IMR-90 (cell line): ENCODE results near the gene ACTRT2.

ENCODE experiments used
- CTCF ChIP-seq: conservative IDR thresholded peaks from 2 replicates; pipeline ENCODE4 v1.5.1; 2012; ENCODE audit warnings: mild to moderate bottlenecking, low read depth, low read length, improper control_type of control experiment
- MXI1 ChIP-seq: IDR thresholded peaks from 2 replicates; pipeline ENCODE4 v1.6.1; 2012; ENCODE audit warnings: low read depth, mild to moderate bottlenecking, low read length, moderate library complexity, borderline replicate concordance
- POLR2A ChIP-seq: IDR thresholded peaks from 2 replicates; pipeline ENCODE4 v1.6.1; 2012; ENCODE audit warnings: mild to moderate bottlenecking, low read depth, low read length
- RAD21 ChIP-seq: IDR thresholded peaks from 2 replicates; pipeline ENCODE4 v1.6.1; 2012; ENCODE audit warnings: low read length, improper control_type of control experiment
- RCOR1 ChIP-seq: IDR thresholded peaks from 2 replicates; pipeline ENCODE4 v1.6.1; 2012; ENCODE audit warnings: mild to moderate bottlenecking, low read length, improper control_type of control experiment; ENCODE audit not compliant: insufficient replicate concordance
- SMC3 ChIP-seq: fragments of 150-350 bp; IDR thresholded peaks from 2 replicates; pipeline ENCODE4 v1.6.1; 2016; ENCODE audit warnings: low read depth, mild to moderate bottlenecking, antibody characterized with exemption, low read length, moderate library complexity
- TF ChIP-seq, protein P1 (sequence below): fragments of 150-350 bp; IDR thresholded peaks from 2 replicates; pipeline ENCODE4 v1.6.1; 2017; ENCODE audit warnings: mild to moderate bottlenecking, antibody characterized with exemption, low read length, low read depth

DNA sequence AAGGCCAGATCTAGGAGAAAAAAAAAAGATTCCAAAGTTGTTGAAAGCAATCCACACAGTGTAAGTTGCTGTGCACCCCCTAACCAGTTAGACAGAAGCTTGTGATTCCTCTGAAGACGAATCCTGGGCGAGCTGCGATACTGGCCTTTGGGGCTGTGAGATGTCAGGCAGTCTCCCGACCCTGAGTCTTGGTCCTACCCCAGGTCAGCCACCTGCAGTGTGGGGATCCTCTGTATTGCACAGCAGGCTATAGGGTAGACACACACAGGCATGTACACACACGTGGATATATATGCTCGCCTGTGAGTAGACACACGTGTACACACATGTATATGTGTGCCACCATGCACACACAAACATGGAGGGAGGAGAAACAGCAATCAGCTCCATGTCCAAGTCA lies 12.9 kb downstream of the ACTRT2 start:
- TF ChIP-seq, protein P1, sequence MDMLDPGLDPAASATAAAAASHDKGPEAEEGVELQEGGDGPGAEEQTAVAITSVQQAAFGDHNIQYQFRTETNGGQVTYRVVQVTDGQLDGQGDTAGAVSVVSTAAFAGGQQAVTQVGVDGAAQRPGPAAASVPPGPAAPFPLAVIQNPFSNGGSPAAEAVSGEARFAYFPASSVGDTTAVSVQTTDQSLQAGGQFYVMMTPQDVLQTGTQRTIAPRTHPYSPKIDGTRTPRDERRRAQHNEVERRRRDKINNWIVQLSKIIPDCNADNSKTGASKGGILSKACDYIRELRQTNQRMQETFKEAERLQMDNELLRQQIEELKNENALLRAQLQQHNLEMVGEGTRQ: no peak
- TF ChIP-seq CTCF: no peak
- no peak for TF ChIP-seq POLR2A
- no peak for TF ChIP-seq MXI1
- no peak for TF ChIP-seq SMC3
- TF ChIP-seq RAD21: no peak
- TF ChIP-seq RCOR1: no peak
